WTC11 (cell line): ENCODE data around the gene THSD4.

ENCODE experiments used
- ESRRA ChIP-seq: sonication (generic); formaldehyde crosslinking; IDR thresholded peaks from 2 replicates; pipeline ENCODE4 v1.8.1; 2022; ENCODE audit warnings: mild to moderate bottlenecking, missing genetic modification reagents, borderline replicate concordance
- FOXK1 ChIP-seq: sonication (generic); formaldehyde crosslinking; IDR thresholded peaks from 2 replicates; pipeline ENCODE4 v1.8.0; 2022; ENCODE audit warnings: mild to moderate bottlenecking, moderate library complexity, missing genetic modification reagents
- IRF2 ChIP-seq: sonication (generic); formaldehyde crosslinking; IDR thresholded peaks from 2 replicates; pipeline ENCODE4 v1.8.0; 2022; ENCODE audit warnings: low read depth, missing genetic modification reagents, borderline replicate concordance
- NR1H2 ChIP-seq: sonication (generic); formaldehyde crosslinking; IDR thresholded peaks from 2 replicates; pipeline ENCODE4 v1.9.0; 2021; ENCODE audit warnings: mild to moderate bottlenecking, moderate library complexity, missing genetic modification reagents
- RELA ChIP-seq: sonication (generic); formaldehyde crosslinking; IDR thresholded peaks from 2 replicates; pipeline ENCODE4 v1.8.1; 2022; ENCODE audit warnings: missing genetic modification reagents, mild to moderate bottlenecking, borderline replicate concordance
- RORB ChIP-seq: fragments of 250-450 bp; sonication (Bioruptor Pico); IDR thresholded peaks from 2 replicates; pipeline ENCODE4 v1.9.0; 2021; ENCODE audit warnings: mild to moderate bottlenecking
- TCF7 ChIP-seq: sonication (generic); formaldehyde crosslinking; IDR thresholded peaks from 2 replicates; pipeline ENCODE4 v1.8.0; 2022; ENCODE audit warnings: mild to moderate bottlenecking, low read depth, missing genetic modification reagents, moderate library complexity
- ZBTB21 ChIP-seq: sonication (generic); formaldehyde crosslinking; IDR thresholded peaks from 2 replicates; pipeline ENCODE4 v1.8.1; 2023; ENCODE audit warnings: mild to moderate bottlenecking, missing genetic modification reagents, borderline replicate concordance
- ZNF423 ChIP-seq: fragments of 250-450 bp; sonication (Bioruptor Pico); IDR thresholded peaks from 2 replicates; pipeline ENCODE4 v2.1.2; 2022; ENCODE audit warnings: mild to moderate bottlenecking, moderate library complexity
- TF ChIP-seq, protein P1 (sequence below): fragments of 200-600 bp; IDR thresholded peaks from 2 replicates; pipeline ENCODE4 v1.8.0; 2022; ENCODE audit warnings: antibody characterized with exemption
- TF ChIP-seq, protein P2 (sequence below): sonication (generic); formaldehyde crosslinking; IDR thresholded peaks from 2 replicates; pipeline ENCODE4 v1.8.1; 2022; ENCODE audit warnings: low read depth, missing genetic modification reagents, borderline replicate concordance
- TF ChIP-seq, protein P3 (sequence below): sonication (generic); formaldehyde crosslinking; IDR thresholded peaks from 2 replicates; pipeline ENCODE4 v1.8.1; 2022; ENCODE audit warnings: mild to moderate bottlenecking, moderate library complexity, missing genetic modification reagents
- TF ChIP-seq, protein P4 (sequence below): sonication (generic); formaldehyde crosslinking; IDR thresholded peaks from 2 replicates; pipeline ENCODE4 v1.8.0; 2022; ENCODE audit warnings: mild to moderate bottlenecking, missing genetic modification reagents
- TF ChIP-seq, protein P5 (sequence below): sonication (generic); formaldehyde crosslinking; IDR thresholded peaks from 2 replicates; pipeline ENCODE4 v1.8.1; 2023; ENCODE audit warnings: mild to moderate bottlenecking, missing genetic modification reagents, moderate library complexity

DNA sequence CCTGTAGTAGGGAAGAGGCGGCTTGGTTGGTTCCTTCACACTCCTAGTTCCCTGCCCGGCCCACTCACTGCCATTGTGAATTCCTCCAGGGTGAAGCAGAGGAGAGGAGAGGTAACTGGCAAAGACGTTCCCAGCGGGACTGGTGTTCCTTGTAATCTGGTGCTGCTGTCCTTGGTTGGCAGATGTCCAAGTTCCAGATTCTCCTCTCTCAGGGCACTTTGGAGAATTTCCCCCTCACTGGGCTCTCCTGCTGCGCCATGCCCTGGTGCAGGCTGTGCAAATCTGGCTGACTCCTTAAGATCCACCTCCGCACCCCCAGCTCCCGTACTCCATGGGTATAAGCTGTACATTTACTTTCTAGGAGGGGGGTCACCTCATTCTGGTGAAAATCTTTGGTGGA lies 37.3 kb downstream of the THSD4 start:
- TF ChIP-seq, protein P1, sequence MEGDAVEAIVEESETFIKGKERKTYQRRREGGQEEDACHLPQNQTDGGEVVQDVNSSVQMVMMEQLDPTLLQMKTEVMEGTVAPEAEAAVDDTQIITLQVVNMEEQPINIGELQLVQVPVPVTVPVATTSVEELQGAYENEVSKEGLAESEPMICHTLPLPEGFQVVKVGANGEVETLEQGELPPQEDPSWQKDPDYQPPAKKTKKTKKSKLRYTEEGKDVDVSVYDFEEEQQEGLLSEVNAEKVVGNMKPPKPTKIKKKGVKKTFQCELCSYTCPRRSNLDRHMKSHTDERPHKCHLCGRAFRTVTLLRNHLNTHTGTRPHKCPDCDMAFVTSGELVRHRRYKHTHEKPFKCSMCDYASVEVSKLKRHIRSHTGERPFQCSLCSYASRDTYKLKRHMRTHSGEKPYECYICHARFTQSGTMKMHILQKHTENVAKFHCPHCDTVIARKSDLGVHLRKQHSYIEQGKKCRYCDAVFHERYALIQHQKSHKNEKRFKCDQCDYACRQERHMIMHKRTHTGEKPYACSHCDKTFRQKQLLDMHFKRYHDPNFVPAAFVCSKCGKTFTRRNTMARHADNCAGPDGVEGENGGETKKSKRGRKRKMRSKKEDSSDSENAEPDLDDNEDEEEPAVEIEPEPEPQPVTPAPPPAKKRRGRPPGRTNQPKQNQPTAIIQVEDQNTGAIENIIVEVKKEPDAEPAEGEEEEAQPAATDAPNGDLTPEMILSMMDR: no peak
- TF ChIP-seq, protein P2, sequence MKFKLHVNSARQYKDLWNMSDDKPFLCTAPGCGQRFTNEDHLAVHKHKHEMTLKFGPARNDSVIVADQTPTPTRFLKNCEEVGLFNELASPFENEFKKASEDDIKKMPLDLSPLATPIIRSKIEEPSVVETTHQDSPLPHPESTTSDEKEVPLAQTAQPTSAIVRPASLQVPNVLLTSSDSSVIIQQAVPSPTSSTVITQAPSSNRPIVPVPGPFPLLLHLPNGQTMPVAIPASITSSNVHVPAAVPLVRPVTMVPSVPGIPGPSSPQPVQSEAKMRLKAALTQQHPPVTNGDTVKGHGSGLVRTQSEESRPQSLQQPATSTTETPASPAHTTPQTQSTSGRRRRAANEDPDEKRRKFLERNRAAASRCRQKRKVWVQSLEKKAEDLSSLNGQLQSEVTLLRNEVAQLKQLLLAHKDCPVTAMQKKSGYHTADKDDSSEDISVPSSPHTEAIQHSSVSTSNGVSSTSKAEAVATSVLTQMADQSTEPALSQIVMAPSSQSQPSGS (CRISPR knock-in tag): no peak
- TF ChIP-seq RELA (CRISPR knock-in tag) (no peak), ESRRA (CRISPR knock-in tag) (no peak), FOXK1 (CRISPR knock-in tag) (no peak), IRF2 (CRISPR knock-in tag) (no peak), ZBTB21 (no peak), ZNF423 (CRISPR knock-in tag) (no peak), NR1H2 (CRISPR knock-in tag) (no peak), RORB (CRISPR knock-in tag) (no peak), TCF7 (CRISPR knock-in tag) (no peak)
- TF ChIP-seq, protein P3, sequence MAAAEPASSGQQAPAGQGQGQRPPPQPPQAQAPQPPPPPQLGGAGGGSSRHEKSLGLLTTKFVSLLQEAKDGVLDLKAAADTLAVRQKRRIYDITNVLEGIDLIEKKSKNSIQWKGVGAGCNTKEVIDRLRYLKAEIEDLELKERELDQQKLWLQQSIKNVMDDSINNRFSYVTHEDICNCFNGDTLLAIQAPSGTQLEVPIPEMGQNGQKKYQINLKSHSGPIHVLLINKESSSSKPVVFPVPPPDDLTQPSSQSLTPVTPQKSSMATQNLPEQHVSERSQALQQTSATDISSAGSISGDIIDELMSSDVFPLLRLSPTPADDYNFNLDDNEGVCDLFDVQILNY (CRISPR knock-in tag): no peak
- TF ChIP-seq, protein P4, sequence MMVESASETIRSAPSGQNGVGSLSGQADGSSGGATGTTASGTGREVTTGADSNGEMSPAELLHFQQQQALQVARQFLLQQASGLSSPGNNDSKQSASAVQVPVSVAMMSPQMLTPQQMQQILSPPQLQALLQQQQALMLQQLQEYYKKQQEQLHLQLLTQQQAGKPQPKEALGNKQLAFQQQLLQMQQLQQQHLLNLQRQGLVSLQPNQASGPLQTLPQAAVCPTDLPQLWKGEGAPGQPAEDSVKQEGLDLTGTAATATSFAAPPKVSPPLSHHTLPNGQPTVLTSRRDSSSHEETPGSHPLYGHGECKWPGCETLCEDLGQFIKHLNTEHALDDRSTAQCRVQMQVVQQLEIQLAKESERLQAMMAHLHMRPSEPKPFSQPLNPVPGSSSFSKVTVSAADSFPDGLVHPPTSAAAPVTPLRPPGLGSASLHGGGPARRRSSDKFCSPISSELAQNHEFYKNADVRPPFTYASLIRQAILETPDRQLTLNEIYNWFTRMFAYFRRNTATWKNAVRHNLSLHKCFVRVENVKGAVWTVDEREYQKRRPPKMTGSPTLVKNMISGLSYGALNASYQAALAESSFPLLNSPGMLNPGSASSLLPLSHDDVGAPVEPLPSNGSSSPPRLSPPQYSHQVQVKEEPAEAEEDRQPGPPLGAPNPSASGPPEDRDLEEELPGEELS: no peak
- TF ChIP-seq, protein P5, sequence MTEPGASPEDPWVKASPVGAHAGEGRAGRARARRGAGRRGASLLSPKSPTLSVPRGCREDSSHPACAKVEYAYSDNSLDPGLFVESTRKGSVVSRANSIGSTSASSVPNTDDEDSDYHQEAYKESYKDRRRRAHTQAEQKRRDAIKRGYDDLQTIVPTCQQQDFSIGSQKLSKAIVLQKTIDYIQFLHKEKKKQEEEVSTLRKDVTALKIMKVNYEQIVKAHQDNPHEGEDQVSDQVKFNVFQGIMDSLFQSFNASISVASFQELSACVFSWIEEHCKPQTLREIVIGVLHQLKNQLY (CRISPR knock-in tag): no peak
